ENCODE results near the gene TGDS.
"Not testable (repeated sequence)": the region's sequence is repeated elsewhere in the genome, so short reads cannot be mapped to it uniquely, and the experiment has no call there.

Gene TGDS, protein sequence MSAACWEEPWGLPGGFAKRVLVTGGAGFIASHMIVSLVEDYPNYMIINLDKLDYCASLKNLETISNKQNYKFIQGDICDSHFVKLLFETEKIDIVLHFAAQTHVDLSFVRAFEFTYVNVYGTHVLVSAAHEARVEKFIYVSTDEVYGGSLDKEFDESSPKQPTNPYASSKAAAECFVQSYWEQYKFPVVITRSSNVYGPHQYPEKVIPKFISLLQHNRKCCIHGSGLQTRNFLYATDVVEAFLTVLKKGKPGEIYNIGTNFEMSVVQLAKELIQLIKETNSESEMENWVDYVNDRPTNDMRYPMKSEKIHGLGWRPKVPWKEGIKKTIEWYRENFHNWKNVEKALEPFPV

DNA sequence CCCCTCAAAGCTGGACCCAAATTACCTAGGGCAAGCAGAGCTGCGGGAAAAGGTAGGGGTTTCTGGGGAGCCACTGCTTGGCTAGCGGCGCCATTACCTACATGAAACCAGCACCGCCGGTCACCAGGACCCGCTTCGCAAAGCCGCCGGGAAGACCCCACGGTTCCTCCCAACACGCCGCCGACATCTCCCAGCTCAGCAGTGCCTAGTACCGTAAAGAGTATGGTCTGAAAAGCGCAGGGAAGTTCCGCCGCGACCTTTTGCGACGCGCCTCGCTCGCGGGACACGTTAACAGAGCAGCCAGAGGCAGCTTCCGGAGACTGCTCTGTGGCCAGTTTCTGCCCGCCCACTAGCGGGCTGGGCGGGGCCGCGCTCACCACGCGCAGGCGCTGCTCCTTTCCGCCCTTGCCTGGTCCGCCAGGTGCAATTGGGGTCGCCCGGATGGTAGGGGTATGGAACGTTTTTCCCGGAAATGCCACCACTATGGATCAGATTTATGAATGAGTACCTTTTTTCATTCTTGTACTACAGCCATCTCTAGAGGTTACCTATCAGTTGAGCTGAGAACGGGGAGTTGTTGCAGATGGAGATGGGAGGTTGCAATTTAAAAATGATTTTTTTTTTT, at the start of gene TGDS:
TGDS (minus strand) TSS at position 203 of the 625 bp plus-strand sequence; CDS start at position 187, 16 bp downstream.
- in situ Hi-C loops (cut with MboI; ENCODE audit: low sequenced_read_pairs) = no loop called here

- in situ Hi-C loops (cut with MboI; ENCODE audit: low sequenced_read_pairs) = no loop called here
Measured at GRCh38 chr13:94641409-94641941, 45.5 kb upstream of the TGDS start.

DNA sequence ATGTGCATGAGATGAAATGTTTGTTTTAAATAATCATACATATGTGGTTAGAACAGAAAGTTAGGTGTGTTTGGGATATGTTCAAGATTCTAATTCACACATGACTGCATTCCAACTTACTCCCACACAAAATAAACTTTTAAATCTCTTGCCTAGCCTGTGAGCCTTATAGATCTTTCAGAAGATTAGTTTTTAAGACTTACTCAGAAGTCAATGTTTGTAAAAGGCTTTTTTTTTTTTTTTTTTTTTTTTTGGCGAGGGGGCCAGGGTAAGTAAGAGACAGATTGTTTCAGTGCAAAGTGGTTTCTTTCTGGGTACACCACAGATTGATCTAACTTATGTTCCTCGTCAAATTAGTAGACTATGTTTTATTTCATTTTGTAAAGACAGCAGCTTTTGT, 44.8 kb upstream of the TGDS start:
- in situ Hi-C loops (cut with MboI; ENCODE audit: low sequenced_read_pairs) = no loop called here

- in situ Hi-C loops (cut with MboI; ENCODE audit: low sequenced_read_pairs) = not testable (repeated sequence)
Measured at GRCh38 chr13:94637677-94638076, 41.7 kb upstream of the TGDS start.

DNA sequence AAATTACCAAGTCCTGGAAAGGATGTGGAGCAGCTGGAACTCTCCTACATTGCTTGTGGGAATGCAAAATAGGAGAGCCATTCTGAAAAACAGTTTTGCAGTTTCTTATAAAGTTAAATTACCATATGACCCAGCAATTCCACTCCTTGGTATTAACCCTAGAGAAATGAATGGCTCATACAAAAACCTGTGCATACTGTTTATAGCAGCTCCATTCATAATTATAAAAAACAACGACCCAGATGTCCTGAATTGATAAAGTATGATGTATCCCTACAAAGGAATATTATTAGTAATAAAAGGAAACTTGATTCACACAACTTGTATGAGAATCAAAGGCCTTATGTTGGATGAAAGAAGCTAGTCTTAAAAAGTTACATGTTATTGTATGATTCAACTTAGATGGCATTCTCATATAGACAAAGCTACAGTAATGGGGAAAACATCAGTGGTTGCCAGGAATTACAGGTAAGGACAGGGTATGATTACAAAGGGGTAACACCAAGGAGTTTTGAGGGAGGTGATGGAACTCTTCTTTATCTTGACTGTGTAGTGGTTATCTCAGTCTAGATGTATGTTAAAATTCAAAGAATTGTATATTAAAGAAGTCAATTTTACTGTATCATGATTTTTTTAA, 41.1 kb upstream of the TGDS start:
- in situ Hi-C loops (cut with MboI; ENCODE audit: low sequenced_read_pairs) = no loop called here

GRCh38 chr13:94636096-94636495, 40.1 kb upstream of the TGDS start:
- in situ Hi-C loops (cut with MboI; ENCODE audit: low sequenced_read_pairs) = not testable (repeated sequence)

DNA sequence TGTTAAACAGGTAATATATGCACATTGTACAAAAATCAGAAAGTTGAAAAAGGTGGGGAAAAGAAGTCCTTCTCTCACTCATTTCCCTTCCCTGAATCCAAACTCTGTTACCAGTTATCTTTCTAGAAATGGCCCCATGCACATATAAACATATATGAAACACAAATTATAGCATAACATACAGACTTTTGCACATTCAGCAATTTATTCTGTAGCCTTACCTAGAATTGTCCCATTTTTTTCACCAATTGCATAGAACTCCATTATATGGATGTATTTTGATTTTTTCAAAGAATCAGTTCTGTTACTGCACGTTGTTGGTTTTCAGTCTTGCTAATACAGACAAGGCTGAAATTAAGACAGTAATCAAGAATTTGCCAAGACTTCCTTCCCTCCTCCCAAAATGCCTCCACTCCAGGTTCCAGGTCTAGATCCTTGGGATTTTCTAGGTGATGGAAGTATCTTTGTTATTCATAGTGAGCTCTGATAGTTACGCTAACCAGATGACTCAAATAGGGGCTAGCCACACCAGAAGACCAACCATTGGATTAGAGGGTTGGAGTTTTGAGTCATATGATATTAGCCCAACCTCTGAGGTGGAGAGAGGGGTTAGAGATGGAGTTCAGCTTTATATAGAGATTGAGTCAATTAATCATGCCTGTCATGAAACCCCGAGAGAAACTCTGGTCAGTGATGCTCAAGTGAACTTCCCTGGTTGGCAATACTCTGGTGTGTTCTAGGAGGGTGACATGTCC, 36.5 kb upstream of the TGDS start:
- in situ Hi-C loops (cut with MboI; ENCODE audit: low sequenced_read_pairs) = no loop called here

- in situ Hi-C loops (cut with MboI; ENCODE audit: low sequenced_read_pairs) = no loop called here
Measured at GRCh38 chr13:94630858-94631257, 34.9 kb upstream of the TGDS start.

DNA sequence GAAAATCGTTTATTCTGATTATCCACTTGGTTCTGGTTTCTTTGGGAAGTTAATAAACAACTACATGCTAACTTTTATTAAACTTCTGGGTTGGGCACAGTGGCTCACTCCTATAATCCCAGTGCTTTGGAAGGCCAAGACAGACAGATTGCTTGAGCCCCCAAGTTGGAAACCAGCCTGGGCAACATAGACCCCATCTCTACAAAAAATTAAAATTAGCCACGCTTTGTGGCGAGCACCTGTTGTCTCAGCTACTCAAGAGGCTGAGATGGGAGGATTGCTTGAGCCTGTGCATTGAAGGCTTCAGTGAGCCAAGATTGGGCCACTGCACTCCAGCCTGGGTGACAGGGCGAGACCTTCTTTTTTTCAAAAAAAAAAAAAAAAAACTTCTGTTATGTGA, 27.4 kb upstream of the TGDS start:
- in situ Hi-C loops (cut with MboI; ENCODE audit: low sequenced_read_pairs) = no loop called here

- in situ Hi-C loops (cut with MboI; ENCODE audit: low sequenced_read_pairs) = no loop called here
Measured at GRCh38 chr13:94622344-94622743, 26.4 kb upstream of the TGDS start.

GRCh38 chr13:94620286-94620896, 24.4 kb upstream of the TGDS start:
- in situ Hi-C loops (cut with MboI; ENCODE audit: low sequenced_read_pairs) = no loop called here

- in situ Hi-C loops (cut with MboI; ENCODE audit: low sequenced_read_pairs) = no loop called here
Measured at GRCh38 chr13:94617389-94618000, 21.5 kb upstream of the TGDS start.

DNA sequence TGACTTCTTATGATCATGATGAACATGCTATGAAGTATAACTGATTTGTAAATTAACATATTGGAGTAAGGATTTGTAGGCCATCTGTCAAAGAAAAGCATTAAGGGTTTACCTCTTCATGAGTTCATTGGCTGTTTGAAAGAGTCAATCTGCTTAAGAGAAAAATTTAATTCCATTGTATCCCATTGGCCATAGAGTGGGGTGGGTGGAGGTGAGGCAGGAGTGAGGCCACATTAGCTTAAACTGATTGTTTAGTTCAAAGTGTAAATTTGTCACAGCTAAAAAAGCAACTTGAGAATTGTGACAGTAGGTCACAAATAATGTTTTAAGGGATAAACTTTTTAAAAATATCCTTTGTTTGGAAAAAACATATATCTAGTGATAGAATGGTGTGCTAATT, 17.1 kb upstream of the TGDS start:
- in situ Hi-C loops (cut with MboI; ENCODE audit: low sequenced_read_pairs) = no loop called here

GRCh38 chr13:94612050-94612449, 16.1 kb upstream of the TGDS start:
- in situ Hi-C loops (cut with MboI; ENCODE audit: low sequenced_read_pairs) = no loop called here

- in situ Hi-C loops (cut with MboI; ENCODE audit: low sequenced_read_pairs) = no loop called here
Measured at GRCh38 chr13:94610475-94610874, 14.5 kb upstream of the TGDS start.

GRCh38 chr13:94609196-94609595, 13.2 kb upstream of the TGDS start:
- in situ Hi-C loops (cut with MboI; ENCODE audit: low sequenced_read_pairs) = loop anchor here (10.0 kb wide), 1 partner anchor 174 kb away; no protein-coding TSS in a partner anchor

DNA sequence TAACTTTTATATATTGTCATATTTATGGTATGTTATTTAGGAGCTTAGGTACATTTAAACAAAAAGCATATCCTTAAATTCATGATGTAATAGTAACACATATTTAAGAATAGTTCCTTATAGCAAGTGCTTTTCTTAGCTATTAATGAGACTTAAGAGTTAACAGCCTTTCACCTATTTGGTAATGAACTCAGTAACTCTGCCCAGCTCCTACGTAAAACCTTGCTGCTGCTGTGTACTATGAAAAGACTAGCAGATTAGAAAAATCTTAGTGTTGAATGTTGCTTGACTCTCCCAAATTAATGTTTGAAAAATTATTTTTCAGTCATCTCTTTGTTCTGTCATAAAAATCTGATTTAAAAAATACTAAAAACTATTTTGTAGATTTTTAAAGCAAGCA, 12.6 kb upstream of the TGDS start:
- in situ Hi-C loops (cut with MboI; ENCODE audit: low sequenced_read_pairs) = loop anchor here (10.0 kb wide), 1 partner anchor 174 kb away; no protein-coding TSS in a partner anchor

- in situ Hi-C loops (cut with MboI; ENCODE audit: low sequenced_read_pairs) = loop anchor here (10.0 kb wide), 1 partner anchor 173 kb away; no protein-coding TSS in a partner anchor
Measured at GRCh38 chr13:94607939-94608338, 12.0 kb upstream of the TGDS start.

- in situ Hi-C loops (cut with MboI; ENCODE audit: low sequenced_read_pairs) = loop anchor here (10.0 kb wide), 1 partner anchor 172 kb away; no protein-coding TSS in a partner anchor
Measured at GRCh38 chr13:94607056-94607455, 11.1 kb upstream of the TGDS start.

DNA sequence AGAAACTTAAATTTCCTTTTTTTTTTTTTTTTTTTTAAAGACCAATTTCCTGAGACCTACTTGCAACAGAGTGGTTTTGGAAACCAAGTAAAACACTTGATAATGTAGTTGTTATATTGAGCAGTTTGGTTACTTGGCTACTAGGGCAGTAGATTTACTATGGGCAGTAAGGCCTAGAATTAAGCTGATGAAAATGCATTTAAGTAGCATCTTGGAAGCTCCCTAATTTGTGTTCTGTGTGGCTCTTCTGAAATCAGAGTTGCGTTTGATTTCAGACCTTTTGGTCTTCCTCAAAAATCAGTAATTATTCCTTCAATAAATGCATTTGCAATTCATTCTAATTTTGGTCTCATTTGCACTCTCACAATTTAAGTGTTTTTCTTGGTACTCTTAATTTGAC, 6.5 kb upstream of the TGDS start:
- in situ Hi-C loops (cut with MboI; ENCODE audit: low sequenced_read_pairs) = loop anchor here (10.0 kb wide), 1 partner anchor 168 kb away; no protein-coding TSS in a partner anchor
